Effector memory CD4-positive, alpha-beta T cell (primary cell): ENCODE measurements around the gene MAU2.
"Not testable (repeated sequence)": the region's sequence is repeated elsewhere in the genome, so short reads cannot be mapped to it uniquely, and the experiment has no call there.

Experiments
- DNase-seq, 3 donors: peaks; one replicate each; pipeline ENCODE4 v3.0.0-alpha.2; 2020
- H3K27ac ChIP-seq: 2 replicates; pipeline ENCODE4 v1.7.0; 2013; ENCODE audit warnings: mild to moderate bottlenecking, low read length, moderate library complexity; ENCODE audit not compliant: insufficient read depth, poor library complexity, severe bottlenecking
- H3K27me3 ChIP-seq: replicated peaks from 2 replicates; pipeline ENCODE4 v1.7.0; 2013; ENCODE audit warnings: mild to moderate bottlenecking, low read length; ENCODE audit not compliant: insufficient read depth, control insufficient read depth, poor library complexity, severe bottlenecking
- H3K36me3 ChIP-seq: 2 replicates; pipeline ENCODE4 v1.7.0; 2013; ENCODE audit warnings: mild to moderate bottlenecking, low read length, moderate library complexity; ENCODE audit not compliant: control insufficient read depth, insufficient read depth
- H3K4me1 ChIP-seq: 2 replicates; pipeline ENCODE4 v1.7.0; 2013; ENCODE audit warnings: low read length, mild to moderate bottlenecking; ENCODE audit not compliant: control insufficient read depth, insufficient read depth, poor library complexity, severe bottlenecking
- H3K4me3 ChIP-seq: 2 replicates; pipeline ENCODE4 v1.7.0; 2013; ENCODE audit warnings: low read length, low read depth, mild to moderate bottlenecking; ENCODE audit not compliant: insufficient read depth, poor library complexity, severe bottlenecking
- H3K9me3 ChIP-seq: 2 replicates; pipeline ENCODE4 v1.7.0; 2013; ENCODE audit warnings: mild to moderate bottlenecking, low read length, moderate library complexity; ENCODE audit not compliant: control insufficient read depth

The MAU2 gene

GRCh38 chr19:19388568-19389555 is 68.2 kb downstream of the MAU2 start:
- H3K4me3 ChIP-seq = no peak overlapping the region
- H3K36me3 ChIP-seq = peaks cover 3% of the 10 kb centered on the region
- peaks cover 41% of the 10 kb centered on the region for H3K4me1 ChIP-seq
- DNase-seq = no peak
- H3K27ac ChIP-seq = no peak overlapping the region
- H3K27me3 ChIP-seq = no peaks in the 10 kb centered on the region
- H3K9me3 ChIP-seq = no peaks in the 10 kb centered on the region

- H3K9me3 ChIP-seq, DNase-seq, H3K4me3 ChIP-seq, H3K27me3 ChIP-seq, H3K36me3 ChIP-seq, H3K27ac ChIP-seq: not testable (repeated sequence)
- H3K4me1 ChIP-seq = peaks cover 49% of the 10 kb centered on the region
These were observed 69.1 kb downstream of the MAU2 start for GRCh38 chr19:19389683-19390082.

- not testable (repeated sequence) for DNase-seq, H3K27me3 ChIP-seq, H3K36me3 ChIP-seq, H3K4me3 ChIP-seq, H3K27ac ChIP-seq, H3K9me3 ChIP-seq
- peaks cover 26% of the 10 kb centered on the region for H3K4me1 ChIP-seq
These were observed 73.7 kb downstream of the MAU2 start for GRCh38 chr19:19394333-19394732.

- Histone ChIP-seq H3K36me3 (no peaks in the 10 kb centered on the region), H3K27ac (no peak overlapping the region), H3K4me1 (peaks cover 5% of the 10 kb centered on the region), H3K27me3 (no peaks in the 10 kb centered on the region), H3K4me3 (no peak overlapping the region), H3K9me3 (no peaks in the 10 kb centered on the region)
- DNase-seq = no peak
These were observed 79.3 kb downstream of the MAU2 start for GRCh38 chr19:19399733-19400433.

GRCh38 chr19:19402656-19403372 is 82.2 kb downstream of the MAU2 start:
- H3K36me3 ChIP-seq = no peaks in the 10 kb centered on the region
- H3K4me1 ChIP-seq = peaks cover 18% of the 10 kb centered on the region
- H3K4me3 ChIP-seq = no peak overlapping the region
- no peaks in the 10 kb centered on the region for H3K9me3 ChIP-seq
- no peaks in the 10 kb centered on the region for H3K27me3 ChIP-seq
- DNase-seq = no peak
- H3K27ac ChIP-seq = no peak overlapping the region

GRCh38 chr19:19403373-19403901 is 82.8 kb downstream of the MAU2 start:
- Histone ChIP-seq H3K9me3 (no peaks in the 10 kb centered on the region), H3K4me1 (peaks cover 22% of the 10 kb centered on the region), H3K27ac (no peak overlapping the region), H3K36me3 (no peaks in the 10 kb centered on the region), H3K27me3 (no peaks in the 10 kb centered on the region), H3K4me3 (no peak overlapping the region)
- DNase-seq = no peak

- DNase-seq = peak; percentile 84 to 90 (median 87)
- H3K27me3 ChIP-seq = no peaks in the 10 kb centered on the region
- peak within 1 kb of the TSS; percentile 75 for H3K27ac ChIP-seq
- peak within 1 kb of the TSS; percentile 91 for H3K4me3 ChIP-seq
- H3K4me1 ChIP-seq = peaks cover 37% of the 10 kb centered on the region
- no peaks in the 10 kb centered on the region for H3K9me3 ChIP-seq
- H3K36me3 ChIP-seq = no peaks in the 10 kb centered on the region
These were observed 84.5 kb downstream of the MAU2 start, which contains the start of gene GATAD2A for GRCh38 chr19:19404879-19405860. TSS of gene GATAD2A (plus strand) at chr19:19405675. CDS start at chr19:19465346, 59,671 bp downstream.

GRCh38 chr19:19405971-19406877 is 85.6 kb downstream of the MAU2 start:
- H3K9me3 ChIP-seq = no peaks in the 10 kb centered on the region
- H3K36me3 ChIP-seq = no peaks in the 10 kb centered on the region
- peaks cover 48% of the 10 kb centered on the region for H3K4me1 ChIP-seq
- peak overlapping the region; percentile 91 for H3K4me3 ChIP-seq
- no peaks in the 10 kb centered on the region for H3K27me3 ChIP-seq
- peak overlapping the region; percentile 75 for H3K27ac ChIP-seq
- DNase-seq = peak in 2 of 3 donors; percentile 28 to 43
